Cardiac fibroblast (primary cell): ENCODE data around the gene FREM1.

Source experiments
- DNase-seq, 2 donors: peaks; one replicate each; pipeline versions ENCODE4 v3.0.0 to v3.0.0-alpha.2; 2010; ENCODE audit warnings: low read depth in 2 of 2
- H3K4me3 ChIP-seq, 2 donors: replicated peaks in 1 of 2; 1 replicate in 1 of 2; 2 replicates in 1 of 2; pipeline ENCODE4 v1.5.1; 2011; ENCODE audit warnings: low read depth in 2 of 2, low read length in 2 of 2, mild to moderate bottlenecking in 2 of 2, moderate library complexity in 1 of 2
- CTCF ChIP-seq: IDR thresholded peaks from one replicate; pipeline ENCODE4 v1.5.1; 2011; ENCODE audit warnings: low read depth, mild to moderate bottlenecking, low read length, inconsistent platforms

Gene FREM1

GRCh38 chr9:14713187-14713767 lies 197.0 kb downstream of the FREM1 start:
- DNase-seq, result no peak
- TF ChIP-seq CTCF, result no peak
- H3K4me3 ChIP-seq, result no peak overlapping the region

GRCh38 chr9:14710804-14711203 lies 199.4 kb downstream of the FREM1 start:
- DNase-seq, result peak; percentile 14 to 64
- no peak for TF ChIP-seq CTCF
- H3K4me3 ChIP-seq, result no peak overlapping the region

GRCh38 chr9:14706530-14707140 lies 203.6 kb downstream of the FREM1 start:
- no peak overlapping the region for H3K4me3 ChIP-seq
- no peak for TF ChIP-seq CTCF
- no peak for DNase-seq

- no peak for DNase-seq
- TF ChIP-seq CTCF, result no peak
- no peak overlapping the region for H3K4me3 ChIP-seq
These were observed 205.1 kb downstream of the FREM1 start for GRCh38 chr9:14705079-14705478.

- DNase-seq, result no peak
- TF ChIP-seq CTCF, result no peak
- H3K4me3 ChIP-seq, result no peak overlapping the region
These were observed 205.9 kb downstream of the FREM1 start for GRCh38 chr9:14704281-14704680.

- DNase-seq, result no peak
- H3K4me3 ChIP-seq, result no peak overlapping the region
- TF ChIP-seq CTCF, result no peak
These were observed 208.0 kb downstream of the FREM1 start for GRCh38 chr9:14702200-14702720.
